Measurements from ENCODE around the gene HYAL3.
A peak's percentile ranks its signal among the peaks of the same experiment; 100 is the strongest.

The HYAL3 gene

GRCh38 chr3:50278123-50278879 is 20.9 kb downstream of the HYAL3 start:
- CTCF ChIA-PET = interaction anchor here (0.8 to 1.7 kb wide), 7 partner anchors 11 to 156 kb away, joined by 3 to 8 read pairs (median 3); partner anchors contain the start of gene IFRD2

GRCh38 chr3:50276762-50277101 is 22.5 kb downstream of the HYAL3 start:
- DNase-seq (ENCODE audit: extremely low spot score) = no peak
- POLR2A ChIA-PET = no interaction called here
- TF ChIP-seq CTCF (IDR thresholded peaks at IDR 0.05; ENCODE audit: control extremely low read depth, extremely low read depth, low read depth, missing control alignments) = no peak
- CTCF ChIA-PET = no interaction called here

More at GRCh38 chr3:50278123-50278879, 20.9 kb downstream of the HYAL3 start:
- TF ChIP-seq CTCF (IDR thresholded peaks at IDR 0.05; ENCODE audit: control extremely low read depth, extremely low read depth, low read depth, missing control alignments) = no peak
- no peak for DNase-seq (ENCODE audit: extremely low spot score)
- POLR2A ChIA-PET = no interaction called here

GRCh38 chr3:50275996-50276761 is 23.0 kb downstream of the HYAL3 start:
- CTCF ChIA-PET = no interaction called here
- DNase-seq (ENCODE audit: extremely low spot score) = no peak
- POLR2A ChIA-PET = no interaction called here
- no peak for TF ChIP-seq CTCF (IDR thresholded peaks at IDR 0.05; ENCODE audit: control extremely low read depth, extremely low read depth, low read depth, missing control alignments)

DNA sequence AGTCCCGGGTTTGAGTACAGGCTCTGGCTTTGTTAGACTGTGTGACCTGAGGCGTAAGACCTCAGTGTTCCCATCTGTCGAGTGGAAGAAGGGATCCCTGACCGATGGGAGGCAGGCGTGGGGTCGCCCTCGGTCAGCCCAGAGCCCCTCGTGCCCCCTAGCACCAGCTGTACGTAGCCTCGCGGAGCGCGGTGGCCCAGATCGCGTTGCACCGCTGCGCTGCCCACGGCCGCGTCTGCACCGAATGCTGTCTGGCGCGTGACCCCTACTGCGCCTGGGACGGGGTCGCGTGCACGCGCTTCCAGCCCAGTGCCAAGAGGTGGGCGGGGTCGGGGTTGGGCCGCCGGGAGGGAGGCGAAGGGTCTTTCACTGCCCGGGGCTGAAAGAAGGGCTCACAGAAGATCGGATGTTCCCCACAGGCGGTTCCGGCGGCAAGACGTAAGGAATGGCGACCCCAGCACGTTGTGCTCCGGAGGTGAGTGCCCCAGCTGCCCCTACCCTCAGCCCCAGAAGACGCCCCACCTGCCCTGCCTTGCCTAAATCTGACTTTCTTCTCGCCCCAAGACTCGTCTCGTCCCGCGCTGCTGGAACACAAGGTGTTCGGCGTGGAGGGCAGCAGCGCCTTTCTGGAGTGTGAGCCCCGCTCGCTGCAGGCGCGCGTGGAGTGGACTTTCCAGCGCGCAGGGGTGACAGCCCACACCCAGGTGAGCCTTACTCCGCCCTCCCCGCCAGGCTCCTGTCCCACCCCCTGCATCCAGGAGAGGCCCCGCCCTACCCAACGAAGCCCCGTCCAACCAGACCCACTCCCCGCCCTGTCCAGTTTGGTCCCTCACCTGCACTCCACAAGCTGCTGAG is 23.8 kb downstream of the HYAL3 start:
- POLR2A ChIA-PET = no interaction called here
- TF ChIP-seq CTCF (IDR thresholded peaks at IDR 0.05; ENCODE audit: control extremely low read depth, extremely low read depth, low read depth, missing control alignments) = no peak
- CTCF ChIA-PET = interaction anchor here (0.7 to 2.5 kb wide), 22 partner anchors 9 to 267 kb away, joined by 3 to 18 read pairs (median 4); partner anchors contain the start of genes GNAI2, IFRD2 and TUSC2
- no peak for DNase-seq (ENCODE audit: extremely low spot score)

DNA sequence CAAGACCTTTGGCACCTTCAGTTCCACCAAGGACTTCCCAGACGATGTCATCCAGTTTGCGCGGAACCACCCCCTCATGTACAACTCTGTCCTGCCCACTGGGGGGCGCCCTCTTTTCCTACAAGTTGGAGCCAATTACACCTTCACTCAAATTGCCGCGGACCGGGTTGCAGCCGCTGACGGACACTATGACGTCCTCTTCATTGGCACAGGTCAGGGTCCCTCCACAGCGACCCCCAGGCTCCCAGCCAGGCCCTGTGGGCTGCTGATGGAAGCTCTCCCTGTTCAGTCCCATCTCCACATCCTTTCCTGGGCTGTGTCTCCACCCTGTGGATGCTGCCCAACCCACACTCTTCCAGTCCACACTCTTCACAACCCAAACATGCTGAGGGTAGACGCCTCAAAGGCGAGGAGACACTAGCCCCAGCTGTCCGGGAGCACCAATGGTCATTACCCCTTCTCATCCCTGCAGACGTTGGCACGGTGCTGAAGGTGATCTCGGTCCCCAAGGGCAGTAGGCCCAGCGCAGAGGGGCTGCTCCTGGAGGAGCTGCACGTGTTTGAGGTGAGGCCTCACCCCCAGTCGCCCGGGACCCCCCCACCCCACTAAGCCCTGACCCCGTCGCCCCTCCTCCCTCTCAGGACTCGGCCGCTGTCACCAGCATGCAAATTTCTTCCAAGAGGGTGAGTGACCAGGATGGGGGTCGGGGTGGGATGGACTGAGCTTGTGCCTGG is 24.7 kb downstream of the HYAL3 start:
- CTCF ChIA-PET = interaction anchor here (0.7 to 2.5 kb wide), 22 partner anchors 9 to 268 kb away, joined by 3 to 18 read pairs (median 4); partner anchors contain the start of genes GNAI2, IFRD2 and TUSC2
- POLR2A ChIA-PET = no interaction called here
- peak; percentile 76 for TF ChIP-seq CTCF (IDR thresholded peaks at IDR 0.05; ENCODE audit: control extremely low read depth, extremely low read depth, low read depth, missing control alignments)
- peak; percentile 71 for DNase-seq (ENCODE audit: extremely low spot score)

Measured in GM10248 (cell line).